GM19023 (cell line): ENCODE data around the gene PARP16.
"Not testable (repeated sequence)": the region's sequence is repeated elsewhere in the genome, so short reads cannot be mapped to it uniquely, and the experiment has no call there.

ENCODE experiments used
- ATAC-seq: cut with Tn5 transposase; IDR thresholded peaks from one replicate; pipeline ENCODE4 v1.9.1; 2021; ENCODE audit warnings: mild to moderate bottlenecking, moderate library complexity; ENCODE audit not compliant: unreplicated experiment

The PARP16 gene

DNA sequence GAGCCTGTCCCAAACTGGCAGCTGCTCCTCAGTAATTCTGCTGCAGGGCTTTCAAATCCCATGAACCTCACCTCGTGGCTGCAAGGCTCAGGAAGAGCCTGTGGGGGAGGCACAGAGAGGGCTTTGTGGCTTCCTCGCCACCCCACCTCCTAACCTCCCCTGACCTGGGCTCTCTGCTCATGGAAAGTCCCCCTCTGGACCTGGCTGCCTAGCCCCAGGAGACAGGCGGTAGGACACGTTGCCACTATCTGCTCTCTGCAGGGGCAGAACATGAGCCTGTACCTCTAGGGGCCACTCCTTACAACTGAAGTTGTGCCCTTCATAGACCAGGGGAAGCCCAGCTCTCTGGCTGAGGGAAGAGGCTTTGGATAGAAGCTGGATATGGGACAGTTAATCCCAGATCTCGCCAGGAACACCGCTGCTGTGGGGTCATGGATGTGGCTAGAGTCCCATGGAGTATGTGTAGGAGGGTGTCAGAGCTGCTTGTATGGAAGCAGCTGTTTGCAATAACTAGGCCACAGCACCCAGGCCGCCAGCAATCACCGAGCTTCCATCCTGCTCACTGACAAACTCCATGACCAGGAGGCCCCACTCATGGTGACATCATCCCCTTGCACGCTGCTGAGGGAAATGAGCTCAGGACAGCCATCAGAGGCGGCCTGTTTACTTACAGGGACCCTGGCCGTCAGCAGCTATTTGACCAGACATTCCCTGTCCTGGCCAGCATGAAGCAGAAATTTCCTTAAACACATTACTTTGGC lies 41.4 kb downstream of the PARP16 start:
- ATAC-seq: no peak

DNA sequence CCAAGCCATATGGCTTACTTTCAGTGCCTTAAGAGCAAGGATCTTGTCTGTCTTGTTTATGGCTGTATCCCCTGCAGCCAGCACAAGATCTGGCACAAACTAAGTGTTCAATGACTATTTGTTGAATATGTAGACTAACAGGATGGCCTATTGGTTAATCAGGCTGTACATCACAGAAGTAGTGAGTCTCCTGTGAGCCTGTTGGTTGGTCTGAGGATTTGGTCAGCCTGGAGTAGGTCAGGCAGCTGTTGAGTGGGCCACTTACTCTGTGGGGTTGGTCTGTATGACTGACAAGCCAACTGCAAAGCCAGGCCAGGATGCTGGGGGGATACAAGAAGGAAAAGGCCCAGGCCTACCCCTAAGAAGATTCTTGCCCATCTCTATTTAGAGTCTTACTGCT lies 42.0 kb downstream of the PARP16 start:
- ATAC-seq: no peak

DNA sequence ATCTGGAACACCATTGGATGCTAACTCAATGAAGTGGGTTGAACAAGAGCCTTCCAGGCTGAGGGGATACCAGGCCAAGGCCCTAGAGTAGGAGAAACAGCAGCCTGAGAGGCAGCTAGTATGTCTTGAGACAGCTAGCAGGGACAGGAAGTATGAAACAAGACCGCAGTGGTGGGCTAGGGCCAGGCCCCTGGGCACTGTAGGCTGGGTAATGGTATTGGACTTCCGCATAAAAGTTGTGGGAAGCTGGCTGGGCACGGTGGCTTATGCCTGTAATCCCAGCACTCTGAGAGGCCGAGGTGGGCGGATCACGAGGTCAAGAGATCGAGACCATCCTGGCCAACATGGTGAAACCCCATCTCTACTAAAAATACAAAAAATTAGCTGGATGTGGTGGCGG lies 50.2 kb downstream of the PARP16 start:
- not testable (repeated sequence) for ATAC-seq

DNA sequence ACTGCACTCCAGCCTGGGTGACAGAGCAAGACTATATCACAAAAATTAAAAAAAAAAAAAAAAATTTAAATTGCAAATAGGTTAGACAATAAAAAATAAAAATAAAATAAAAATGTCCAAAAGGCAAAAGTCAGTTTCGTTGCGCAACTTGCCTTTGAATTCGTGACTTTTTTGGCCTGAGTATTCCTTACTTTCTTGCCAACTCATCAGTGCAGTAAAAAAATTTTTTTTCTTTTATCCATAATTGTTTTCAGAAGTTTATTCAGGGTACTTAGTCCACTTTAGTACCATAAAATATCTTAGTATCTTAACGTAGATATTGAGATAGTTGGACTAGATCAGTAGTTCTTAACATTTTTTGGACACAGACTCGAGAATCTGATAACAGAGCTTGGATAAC lies 53.0 kb downstream of the PARP16 start:
- no peak for ATAC-seq

DNA sequence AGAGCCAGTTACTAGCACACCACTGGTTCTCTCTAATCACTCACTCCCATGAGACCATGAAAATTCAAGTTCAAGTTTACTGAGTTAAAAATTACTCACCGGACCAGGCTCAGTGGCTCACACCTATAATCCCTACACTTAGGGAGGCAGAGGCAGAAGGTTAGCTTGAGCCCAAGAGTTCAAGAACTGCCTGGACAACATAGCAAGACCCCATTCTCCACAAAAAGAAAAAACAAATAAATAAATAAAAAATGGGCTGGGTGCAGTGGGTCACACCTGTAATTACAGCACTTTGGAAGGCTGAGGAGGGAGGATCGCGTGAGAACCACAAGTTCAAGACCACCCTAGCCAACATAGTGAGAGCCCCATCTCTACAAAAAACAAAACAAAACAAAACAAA lies 54.2 kb downstream of the PARP16 start:
- no peak for ATAC-seq

DNA sequence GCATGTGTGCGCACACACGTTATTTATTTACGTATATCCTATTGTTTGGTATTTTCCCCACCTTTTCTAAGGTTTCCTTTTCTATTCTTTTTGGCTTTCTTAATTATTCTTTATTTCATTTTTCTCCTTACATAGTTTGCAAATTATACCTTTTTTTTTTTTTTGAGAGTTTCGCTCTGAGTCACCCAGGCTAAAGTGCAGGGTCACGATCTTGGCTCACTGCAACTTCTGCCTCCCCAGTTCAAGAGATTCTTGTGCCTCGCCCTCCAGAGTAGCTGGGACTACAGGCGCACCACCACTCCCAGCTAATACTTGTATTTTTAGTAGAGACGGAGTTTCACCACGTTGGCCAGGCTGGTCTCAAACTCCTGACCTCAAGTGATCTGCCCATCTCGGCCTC lies 55.4 kb downstream of the PARP16 start:
- ATAC-seq: no peak

DNA sequence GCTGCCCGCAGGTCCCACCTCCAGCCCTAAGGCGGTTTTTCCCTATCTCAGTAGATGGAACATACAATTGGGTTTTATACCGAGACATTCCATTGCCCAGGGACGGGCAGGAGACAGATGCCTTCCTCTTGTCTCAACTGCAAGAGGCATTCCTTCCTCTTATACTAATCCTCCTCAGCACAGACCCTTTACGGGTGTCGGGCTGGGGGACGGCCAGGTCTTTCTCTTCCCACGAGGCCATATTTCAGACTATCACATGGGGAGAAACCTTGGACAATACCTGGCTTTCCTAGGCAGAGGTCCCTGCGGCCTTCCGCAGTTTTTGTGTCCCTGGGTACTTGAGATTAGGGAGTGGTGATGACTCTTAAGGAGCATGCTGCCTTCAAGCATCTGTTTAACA lies 59.8 kb downstream of the PARP16 start:
- not testable (repeated sequence) for ATAC-seq

DNA sequence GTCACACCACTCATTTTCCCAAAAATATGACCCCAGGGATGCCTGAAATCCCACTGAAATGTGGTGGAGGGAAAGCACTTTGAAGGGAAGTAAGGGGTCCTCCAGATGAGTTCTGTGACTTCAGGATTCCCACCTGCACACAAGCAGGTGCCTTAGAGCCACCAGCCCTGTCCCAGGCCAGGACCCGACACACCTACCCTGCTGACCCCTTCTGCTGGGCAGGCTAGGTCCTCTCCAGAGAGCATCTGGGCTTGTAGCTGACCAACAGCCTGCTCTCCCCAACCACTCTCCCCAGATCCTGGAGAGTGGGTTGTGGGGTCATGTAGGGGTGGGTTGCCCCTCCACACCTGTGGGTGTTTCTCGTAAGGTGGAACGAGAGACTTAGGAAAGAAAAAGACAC lies 60.5 kb downstream of the PARP16 start:
- no peak for ATAC-seq

DNA sequence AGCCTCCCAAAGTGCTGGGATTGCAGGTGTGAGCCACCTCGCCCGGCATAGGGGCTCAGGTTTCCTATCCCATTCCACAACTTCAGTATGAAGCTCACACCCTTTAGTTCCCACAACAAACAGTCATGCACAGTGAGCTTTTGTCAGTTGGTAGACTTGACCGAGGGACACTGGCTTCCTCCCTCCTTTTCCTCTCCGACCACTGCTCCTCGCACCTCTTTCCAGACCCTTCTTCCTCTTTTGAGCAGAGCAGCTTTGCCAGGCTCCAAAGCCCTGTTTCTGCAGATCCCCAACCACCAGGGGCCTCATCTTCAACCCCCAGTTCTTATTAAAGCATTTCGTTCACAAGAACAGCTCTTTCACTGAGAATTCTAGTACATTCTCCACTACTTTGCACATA lies 62.7 kb downstream of the PARP16 start:
- ATAC-seq: no peak

DNA sequence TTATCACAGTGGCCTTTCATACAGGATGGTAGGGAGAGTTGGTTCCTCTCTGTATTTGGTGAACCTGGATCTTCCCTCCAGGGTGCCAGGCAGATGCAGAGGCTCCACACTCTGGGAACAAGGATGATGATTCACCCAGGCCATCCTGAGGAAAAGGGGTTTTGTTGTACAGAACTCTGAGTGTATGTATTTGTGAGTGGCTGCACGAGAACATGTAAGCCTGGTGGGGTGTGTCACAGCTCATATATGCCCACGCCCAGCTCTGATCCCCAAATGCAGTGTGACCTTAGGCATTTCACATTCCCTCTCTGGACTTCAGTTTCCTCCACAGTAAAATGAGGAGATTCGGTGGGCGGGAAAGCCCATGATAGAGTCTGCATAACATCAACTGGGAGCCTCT lies 63.8 kb downstream of the PARP16 start:
- ATAC-seq: no peak

DNA sequence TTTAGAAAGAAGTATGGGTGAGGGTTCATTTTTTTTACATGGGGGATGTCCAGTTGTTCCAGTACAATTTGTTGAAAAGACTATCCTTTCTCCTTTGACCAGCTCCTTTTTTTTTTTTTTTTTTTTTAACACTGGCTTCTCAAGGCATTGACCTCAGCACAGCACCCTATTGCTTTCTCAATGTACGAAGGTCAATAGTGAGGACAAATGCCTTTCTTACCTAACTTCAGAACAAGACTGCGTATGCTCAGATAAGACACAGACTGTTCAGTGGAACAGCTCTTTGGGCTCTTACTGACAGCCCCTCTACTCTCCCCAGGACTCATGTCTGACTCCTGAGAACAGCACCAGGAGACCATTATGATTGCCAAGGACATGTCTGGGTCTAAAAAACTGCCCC lies 65.0 kb downstream of the PARP16 start:
- ATAC-seq: no peak

DNA sequence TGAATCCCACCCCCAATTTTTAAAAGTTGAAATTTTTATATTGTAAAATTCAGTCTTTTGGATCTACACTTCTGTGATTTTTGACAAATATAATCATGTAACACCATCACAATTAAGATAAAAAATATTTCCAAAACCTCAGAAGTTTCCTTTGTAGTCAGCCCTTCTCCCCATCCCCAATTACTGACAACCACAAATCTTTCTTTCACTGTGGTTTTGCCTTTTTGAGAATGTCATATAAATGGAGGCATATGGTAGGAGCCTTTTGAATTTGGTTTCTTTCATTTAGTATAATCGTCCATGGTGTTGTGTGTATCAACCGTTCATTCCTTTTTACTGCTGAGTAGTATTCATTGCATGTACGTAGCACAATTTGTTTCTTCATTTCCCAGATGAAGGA lies 67.5 kb downstream of the PARP16 start:
- ATAC-seq: no peak

DNA sequence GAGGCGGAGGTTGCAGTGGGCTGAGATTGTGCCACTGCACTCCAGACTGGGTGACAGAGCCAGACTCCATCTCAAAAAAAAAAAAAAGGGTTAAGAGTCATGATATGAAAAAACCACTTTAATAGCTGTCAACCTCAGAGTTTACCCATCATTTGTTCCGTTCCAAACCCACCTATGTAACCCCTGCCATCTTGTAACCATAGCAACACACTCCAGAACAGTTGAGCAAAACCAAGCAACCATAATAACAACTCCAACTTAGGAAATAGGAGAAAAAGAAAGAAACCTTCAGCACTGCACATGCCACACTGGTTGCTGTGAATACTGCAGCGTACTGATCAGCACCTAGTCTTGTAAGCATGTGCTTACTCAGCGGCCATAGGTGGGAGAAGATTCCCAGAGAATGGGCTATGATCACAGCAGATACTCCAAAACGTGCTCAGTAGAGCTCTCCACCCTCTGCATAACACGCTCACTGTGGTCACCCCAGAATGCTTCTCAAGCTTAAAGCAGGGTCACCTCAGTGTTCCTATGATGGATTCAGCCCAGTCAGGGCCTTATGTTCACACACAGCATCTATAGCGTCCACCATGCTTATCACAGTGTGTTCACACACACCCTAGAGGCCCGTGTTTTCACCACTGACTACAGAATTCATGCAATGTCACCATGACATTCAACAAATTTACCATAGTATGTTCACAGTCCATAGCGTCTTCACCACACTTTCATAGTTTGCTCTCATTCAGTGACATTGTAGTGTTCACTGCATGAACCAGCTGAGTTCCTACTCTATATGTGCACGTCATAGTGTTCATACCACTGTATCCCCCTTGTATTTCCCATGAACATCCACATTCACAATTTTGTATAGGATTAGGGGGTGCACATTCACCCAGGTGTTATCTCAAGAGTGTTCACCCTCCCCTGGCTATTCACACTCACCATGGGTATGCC lies 68.9 kb downstream of the PARP16 start:
- ATAC-seq: no peak

DNA sequence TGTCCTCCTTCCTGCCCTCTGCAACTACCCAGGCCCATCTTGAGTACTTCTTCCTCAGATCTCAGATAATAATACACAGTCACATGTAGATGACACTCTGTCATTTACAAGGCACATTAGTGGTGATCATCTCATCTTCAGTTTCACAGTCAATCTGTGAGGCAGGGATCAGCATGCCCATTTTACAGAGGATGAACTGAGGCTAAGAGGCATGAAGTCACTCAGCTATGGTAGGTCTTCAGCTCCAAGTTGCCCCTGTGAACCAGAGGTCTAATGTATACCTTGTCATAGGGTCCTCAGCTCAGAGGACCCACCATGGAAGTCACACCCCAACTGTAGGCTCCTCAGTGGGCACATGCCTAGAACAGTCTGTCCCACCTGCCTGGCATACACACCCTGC lies 71.2 kb downstream of the PARP16 start:
- ATAC-seq: no peak

DNA sequence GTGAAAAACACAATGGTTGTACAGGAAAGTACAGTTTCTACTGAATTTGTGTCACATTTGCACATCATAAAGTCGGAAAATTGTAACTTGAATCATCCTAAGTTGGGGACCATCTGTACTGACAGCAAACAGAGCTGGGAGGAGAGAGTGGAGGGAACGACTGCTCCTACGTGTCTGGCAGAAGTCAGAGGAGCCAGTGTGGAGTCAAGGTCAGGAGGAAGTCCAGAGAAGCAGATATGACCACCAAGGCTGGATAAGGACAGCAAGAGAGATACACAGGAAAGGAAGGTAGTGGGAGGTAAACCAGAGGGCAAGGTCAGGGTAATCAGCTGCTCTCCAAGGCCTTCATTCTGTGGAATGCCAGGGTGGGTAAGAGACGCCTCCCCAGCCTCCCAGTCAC lies 72.7 kb downstream of the PARP16 start:
- ATAC-seq: no peak

DNA sequence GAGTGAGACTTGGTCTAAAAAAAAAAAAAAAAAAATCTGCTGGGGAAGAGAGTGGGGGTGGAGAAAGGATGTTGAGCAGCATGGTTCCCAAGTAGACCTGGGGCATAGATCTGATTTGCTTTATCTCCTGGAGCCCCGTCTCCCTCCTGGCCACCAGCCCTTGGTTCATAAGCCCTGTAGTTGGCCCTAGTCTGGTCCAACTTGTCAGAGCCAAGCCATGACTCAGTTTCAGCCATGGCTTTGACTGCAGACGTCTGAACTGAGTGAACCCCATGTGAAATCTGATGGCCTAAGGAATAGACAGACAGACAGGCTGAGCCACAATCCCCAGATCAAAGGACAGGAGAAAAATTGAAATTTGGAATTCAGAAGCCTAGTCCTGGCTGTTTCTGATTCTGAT lies 73.4 kb downstream of the PARP16 start:
- no peak for ATAC-seq

DNA sequence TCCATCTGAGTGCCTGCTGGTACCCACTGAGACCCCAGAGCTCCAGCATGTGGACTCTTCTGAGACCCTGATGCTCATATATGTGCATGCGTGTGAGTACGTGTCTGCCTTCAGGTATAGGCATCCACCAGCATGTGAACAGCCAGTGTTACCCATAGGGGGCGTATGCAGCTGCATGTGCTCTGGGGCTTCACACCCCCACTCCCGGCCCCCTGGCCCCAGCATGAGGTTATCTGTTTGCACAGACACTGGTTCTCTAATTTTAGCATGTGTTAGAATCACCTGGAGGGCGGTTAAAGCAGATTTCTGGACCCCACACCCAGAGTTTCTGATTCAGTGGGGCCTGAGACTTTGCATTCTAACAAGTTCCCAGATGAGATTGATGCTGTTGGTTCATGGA lies 74.6 kb downstream of the PARP16 start:
- no peak for ATAC-seq

DNA sequence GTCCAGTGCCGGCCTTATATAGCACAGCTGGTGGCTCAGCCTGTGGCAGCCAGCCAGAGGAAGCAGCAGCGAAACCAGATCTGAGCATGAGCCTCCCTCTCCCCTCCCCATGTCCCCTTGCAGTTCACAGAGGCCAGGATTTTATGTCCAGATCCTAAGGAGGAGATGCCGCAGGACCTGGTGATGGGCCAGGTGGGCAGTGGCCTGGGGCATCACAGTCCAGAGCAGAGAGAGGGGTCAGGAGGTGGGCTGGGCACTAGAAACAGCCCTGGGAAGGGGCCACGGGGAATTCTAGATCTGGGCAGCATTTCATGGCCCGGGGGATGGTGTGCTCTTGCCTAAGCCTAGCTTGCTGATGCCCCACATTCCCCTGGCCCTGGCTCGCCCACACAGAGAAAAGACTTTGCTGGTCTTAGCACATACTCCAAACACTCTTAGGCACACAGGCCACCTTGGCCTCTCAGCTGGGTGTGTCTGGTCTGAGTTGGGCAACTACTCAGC lies 75.2 kb downstream of the PARP16 start:
- ATAC-seq: no peak

DNA sequence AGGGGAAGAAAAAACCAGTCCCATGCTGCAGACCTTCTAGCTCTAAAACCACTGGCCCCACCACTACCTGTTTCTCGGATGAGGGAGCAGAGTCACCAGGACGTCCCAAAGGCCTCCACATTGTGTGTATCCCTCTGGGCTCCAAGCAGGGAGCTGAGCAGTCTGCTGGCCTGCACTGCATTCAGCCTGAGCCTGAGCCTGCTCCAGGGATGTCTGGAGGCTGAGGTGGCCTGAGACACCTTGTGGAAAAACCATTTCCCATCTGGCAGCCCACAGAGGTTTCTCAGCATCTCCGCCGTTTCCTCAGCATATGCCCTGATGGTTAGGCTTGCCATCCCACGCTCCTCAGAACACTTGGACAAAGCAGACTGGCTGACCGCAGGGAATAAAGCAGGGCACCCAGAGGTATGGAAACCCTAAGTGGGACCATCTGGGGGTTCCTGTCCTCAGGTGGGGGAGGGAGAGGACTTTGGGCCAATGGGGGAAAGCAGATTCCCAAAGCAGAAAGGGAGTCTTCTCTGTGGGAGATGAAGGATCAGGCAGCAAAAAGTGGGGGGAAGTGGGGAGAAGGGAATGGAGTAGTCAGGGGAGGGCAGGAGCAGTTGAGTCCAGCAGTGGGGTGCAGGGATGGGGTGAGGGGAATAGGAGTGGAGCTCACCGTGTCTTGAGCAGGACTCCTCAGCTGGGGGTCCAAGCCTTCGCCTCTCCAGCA lies 75.8 kb downstream of the PARP16 start, which contains the start of gene CILP:
Gene CILP, minus strand, starts transcription at position 704 of the 712 bp plus-strand sequence. CDS start 1,718 bp downstream, outside the sequence.
- ATAC-seq: no peak

DNA sequence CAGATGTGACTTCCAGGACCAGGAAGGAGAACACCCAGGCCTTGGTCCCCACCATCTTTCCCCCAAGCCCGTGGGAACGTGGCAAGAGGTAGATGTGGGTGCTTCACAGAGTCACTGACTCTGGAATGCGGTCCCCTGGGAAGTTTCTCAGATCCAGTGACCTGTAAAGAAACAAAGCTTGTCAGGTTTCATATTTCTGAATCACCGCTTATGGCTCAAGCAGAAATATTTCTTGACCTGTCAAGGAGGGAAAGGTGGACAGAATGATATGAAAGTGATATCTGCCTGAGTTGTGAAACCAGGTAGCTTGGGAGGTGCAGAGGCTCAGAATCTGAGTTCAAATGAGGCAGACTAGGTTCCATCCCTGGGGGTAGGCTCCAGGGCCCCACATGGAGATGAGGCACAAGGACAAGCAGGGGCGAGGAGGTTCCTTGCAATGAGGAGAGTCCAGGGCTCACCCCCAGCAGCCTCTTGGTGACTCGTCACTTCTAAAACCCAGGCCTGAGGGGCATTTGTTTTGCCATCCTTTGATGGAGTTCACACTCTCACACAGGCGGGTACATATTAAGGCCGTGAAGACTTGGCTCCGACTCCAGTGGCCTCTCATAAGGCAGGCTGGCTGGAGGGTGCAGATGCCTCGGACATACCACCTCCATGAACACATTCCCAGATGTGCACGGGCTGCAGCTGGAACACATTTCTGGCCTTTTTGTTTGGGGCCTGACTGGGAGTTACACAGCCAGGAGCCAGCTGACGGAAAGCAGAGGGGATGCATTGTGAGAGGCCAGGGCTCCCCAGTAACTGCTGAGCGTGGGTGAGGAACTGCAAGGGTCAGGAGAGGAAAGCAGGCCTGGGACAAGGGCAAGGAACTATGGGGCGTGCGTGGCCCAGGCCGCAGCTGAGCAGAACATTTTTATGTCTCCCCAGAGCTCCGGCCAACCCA lies 76.7 kb downstream of the PARP16 start:
- ATAC-seq: no peak
